MV-4-11 (cell line): Measurements from ENCODE around the gene ELANE.
"Not testable (repeated sequence)": the region's sequence is repeated elsewhere in the genome, so short reads cannot be mapped to it uniquely, and the experiment has no call there.

Experiments used
- DNase-seq: peaks from one replicate; lab custom pipeline; 2025; lab: John Stamatoyannopoulos, UW

The ELANE gene

DNA sequence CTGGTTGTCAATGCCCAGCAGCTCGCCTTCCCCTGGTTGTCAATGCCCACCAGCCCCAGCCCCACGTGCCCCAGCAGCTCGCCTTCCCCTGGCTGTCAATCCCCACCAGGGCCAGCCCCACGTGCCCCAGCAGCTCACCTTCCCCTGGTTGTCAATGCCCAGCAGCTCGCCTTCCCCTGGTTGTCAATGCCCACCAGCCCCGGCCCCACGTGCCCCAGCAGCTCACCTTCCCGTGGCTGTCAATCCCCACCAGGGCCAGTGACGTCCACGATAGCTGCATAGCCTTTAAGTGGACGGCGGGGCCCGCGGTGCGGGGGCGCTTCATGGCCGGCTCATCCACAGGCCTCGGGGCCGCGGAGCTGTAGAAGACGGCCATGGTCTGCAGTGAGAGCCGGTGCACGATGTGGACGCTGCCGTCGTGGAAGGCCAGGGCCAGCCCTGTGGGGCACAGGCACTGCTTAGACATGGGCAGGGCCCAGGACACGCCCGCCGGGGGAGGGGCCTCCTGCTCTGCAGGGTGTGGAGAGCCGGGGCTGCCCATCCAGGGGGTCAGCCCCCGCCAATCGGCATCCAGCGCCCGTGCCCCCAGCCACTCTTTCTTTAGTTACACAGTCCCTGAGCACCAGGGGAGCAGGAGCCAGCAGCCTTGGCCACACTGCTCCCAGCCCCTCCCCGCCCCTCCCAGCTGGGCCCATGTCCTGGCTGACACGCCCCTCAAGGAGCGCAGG lies 27.8 kb downstream of the ELANE start:
- no peak for DNase-seq

DNA sequence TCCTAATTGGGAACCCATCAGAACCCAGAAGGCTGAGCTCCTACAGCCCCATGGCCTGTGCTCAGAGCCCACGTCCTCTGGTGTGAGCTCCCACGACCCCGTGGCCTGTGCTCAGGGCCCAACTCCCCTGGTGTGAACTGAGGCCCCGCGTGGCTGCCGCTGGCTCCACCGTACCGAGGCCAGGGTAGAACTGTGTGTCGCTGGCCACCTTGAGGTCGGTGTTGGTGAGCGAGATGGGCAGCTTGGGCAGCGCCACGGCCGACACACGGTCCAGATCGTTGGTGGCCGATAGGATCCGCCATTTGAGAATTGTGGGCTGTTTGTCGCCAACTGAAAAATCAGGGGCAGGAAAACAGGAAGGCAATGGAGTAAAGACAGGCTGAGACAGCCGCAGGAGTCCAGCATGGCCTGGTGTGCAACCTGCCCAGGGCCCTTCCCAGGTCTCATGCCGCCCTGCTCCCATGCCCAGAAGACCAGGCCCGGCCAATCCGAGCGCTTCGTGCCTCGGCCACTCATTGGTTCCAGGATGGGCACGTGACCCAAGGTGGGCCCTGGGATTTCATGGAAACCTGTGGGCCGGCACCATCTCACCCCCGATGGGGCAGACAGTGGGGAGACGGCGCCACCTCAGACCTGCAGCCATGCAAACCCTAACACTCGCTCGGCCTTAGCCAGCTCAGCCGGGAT lies 29.4 kb downstream of the ELANE start:
- DNase-seq = no peak

DNA sequence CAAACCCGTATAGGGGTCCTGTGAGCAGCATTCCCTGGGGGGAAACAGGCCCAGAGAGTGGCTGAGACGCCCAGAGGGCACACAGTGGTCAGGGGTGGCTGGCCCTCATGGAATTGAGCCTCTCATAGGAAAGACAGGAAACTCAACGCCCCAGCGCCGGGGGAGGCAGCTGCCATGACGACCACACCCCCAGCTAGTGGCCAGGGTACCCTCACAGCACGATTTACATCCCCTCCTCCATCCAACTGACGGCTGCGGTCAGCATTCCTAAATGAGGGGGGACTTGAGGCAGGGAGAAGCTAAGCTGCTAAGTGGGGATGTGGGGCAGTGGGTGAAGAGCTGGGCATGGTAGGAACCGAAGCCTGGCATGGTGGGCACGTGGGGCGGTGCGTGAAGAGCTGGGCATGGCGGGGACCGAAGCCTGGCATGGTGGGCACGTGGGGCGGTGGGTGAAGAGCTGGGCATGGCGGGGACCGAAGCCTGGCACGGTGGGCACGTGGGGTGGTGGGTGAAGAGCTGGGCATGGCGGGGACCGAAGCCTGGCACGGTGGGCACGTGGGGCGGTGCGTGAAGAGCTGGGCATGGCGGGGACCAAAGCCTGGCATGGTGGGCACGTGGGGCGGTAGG lies 30.9 kb downstream of the ELANE start:
- no peak for DNase-seq

DNA sequence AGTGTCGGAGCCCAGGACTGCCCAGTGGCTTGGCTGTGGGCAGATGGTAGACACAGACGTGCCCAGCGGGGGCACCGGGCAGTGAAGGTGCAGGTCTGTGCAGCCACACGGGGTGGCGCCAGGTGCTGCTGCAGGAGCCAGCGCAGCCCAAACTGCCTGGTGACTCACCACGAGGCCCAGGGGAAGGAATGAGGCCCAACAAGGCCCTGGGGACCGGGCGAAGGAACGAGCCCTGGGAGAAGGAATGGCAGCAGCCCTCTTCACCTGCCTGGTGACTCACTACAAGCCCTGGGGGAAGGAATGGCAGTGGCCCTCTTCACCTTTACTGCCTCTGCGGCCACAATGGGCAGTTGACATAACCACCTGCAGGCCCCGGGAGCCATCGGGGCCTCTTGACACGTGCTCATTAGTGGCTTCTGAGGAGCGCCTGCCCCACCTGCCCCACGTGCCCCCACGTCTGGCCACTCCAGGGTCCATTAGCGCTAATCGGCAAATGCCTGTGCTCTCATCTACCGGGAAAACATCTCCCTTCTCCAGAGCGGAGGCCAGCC lies 31.6 kb downstream of the ELANE start:
- no peak for DNase-seq

DNA sequence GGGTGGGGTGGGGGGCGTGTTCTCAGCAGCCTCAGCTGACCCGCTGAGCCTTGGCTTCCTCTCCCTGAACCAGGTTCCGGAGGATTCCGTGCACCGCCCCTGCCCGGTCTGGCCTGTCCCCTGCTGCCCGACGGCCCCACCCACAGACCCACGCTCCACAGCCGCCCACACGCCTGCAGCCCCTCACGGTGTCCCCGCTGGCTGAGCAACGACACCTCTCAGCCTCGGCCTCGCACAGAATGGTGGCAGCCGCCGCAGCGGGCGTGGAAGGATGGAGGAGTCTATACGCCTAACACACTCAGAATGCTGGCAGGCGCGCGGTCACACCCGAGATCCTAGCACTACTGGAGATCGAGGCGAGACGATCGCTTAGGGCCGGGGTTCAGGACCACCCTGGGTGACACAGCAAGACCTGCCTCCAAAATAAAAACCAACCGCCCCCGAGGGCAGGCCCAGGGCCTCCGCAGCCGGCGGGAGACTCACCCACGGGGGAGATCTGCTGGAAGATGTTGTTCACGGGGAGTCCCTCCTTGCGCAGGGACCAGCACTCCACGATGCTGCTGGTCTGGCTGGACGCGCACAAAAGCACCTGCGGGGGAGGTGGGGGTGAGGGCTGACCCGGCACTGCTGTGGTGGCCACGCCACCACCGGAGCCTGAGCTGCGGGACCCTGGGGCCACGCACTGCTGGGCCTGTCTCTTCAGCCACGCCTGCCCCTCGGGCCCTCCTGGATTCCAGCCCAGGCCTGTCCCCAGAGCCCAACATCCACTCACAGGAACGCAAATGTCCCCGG lies 32.5 kb downstream of the ELANE start:
- DNase-seq = no peak

DNA sequence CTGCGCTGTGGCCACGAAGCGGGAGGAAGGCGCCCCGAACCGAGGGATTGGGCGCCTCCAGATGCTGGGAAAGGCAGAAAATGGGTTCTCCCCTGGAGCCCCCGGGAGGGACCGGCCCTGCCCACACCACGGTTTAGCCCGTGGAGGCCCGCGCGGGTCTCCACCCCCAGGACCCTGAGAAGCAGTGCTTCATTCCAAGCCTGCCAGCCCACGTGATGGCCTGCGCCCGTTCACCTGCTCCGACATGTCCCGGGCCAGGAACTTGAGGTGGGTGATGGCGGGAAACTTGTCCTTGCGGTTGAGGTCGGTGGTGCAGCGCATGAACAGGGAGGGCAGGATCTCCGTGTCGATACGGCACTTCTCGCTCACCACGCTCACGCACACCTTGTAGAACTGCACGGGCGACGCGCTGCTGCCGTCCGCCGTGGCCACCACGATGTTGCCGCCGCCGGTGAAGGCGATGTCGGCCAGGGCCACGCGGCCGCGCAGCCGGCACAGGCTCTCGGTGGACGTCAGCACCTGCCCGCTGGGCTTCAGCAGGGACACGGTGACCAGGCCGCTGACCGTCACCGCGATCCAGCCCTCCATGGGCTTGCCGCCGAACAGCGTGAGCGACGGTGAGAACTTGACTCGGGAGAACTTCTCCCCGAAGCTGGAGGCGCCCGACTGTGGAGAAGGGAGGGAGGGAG lies 33.6 kb downstream of the ELANE start:
- no peak for DNase-seq

DNA sequence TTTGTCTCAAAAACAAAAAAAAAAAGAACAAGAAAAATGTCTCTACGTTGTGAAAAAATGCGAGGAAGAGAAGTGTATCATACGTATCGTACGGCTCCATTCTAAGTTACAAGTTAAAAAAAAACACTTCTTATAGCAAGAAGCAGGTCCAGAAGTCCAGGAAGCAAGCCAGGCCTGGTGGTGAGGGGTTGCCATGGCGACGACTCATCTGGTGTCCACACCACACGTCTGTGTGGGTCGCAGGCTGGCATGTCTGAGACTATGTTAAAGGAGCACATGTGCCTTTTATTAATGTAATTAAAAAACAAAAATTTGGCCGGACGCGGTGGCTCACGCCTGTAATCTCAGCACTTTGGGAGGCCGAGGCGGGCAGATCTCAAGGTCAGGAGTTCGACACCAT lies 35.0 kb downstream of the ELANE start:
- DNase-seq = no peak

DNA sequence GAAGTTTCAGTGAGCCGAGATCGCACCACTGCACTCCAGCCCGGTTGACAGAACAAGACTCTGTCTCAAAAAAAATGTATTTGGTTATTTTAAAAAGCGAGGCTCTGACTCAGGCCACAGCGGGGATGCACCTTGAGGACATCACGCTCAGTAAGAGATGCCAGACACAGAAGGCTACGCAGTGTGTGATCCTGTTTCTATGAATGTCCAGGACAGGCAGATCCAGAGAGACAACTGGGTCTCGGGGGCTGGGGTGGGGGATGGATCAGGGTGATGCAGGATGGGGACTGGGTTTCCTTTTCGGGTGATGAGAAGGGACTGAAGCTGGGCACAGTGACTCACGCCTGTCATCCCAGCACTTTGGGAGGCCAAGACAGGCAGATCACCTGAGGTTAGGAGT lies 35.5 kb downstream of the ELANE start:
- no peak for DNase-seq

DNA sequence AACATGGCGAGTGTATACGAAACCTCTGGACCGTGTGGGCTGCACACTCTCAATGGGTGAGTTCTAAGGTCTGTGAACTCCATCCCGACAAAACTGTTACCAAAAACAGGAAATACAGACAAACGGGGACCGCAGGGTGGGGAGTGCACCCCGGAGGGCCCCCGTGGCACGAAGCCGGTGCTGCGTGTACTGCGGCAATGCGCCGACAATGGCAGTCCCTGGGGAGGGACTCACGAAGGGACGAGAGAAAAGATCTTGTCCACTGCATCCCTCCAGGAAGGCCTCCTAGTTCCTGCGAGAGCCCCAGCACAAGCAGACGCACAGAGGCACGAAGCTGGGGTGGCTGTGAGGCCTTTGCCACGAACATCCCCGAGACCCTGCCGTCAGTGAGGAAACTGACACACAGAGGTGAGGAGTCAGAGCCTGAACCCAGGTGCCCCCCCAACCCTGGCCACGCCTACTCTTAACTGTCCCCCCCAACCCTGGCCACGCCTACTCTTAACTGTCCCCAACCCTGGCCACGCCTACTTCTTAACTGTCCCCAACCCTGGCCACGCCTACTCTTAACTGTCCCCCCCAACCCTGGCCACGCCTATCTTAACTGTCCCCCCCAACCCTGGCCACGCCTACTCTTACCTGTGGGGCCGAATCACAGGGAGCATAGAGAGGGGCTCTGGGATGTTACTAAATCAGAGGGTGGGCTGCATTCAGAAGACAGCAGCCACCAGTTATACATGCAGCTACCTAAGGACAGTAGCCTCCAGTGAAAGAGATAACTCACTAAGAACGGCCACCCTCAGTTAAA lies 36.7 kb downstream of the ELANE start:
- no peak for DNase-seq

DNA sequence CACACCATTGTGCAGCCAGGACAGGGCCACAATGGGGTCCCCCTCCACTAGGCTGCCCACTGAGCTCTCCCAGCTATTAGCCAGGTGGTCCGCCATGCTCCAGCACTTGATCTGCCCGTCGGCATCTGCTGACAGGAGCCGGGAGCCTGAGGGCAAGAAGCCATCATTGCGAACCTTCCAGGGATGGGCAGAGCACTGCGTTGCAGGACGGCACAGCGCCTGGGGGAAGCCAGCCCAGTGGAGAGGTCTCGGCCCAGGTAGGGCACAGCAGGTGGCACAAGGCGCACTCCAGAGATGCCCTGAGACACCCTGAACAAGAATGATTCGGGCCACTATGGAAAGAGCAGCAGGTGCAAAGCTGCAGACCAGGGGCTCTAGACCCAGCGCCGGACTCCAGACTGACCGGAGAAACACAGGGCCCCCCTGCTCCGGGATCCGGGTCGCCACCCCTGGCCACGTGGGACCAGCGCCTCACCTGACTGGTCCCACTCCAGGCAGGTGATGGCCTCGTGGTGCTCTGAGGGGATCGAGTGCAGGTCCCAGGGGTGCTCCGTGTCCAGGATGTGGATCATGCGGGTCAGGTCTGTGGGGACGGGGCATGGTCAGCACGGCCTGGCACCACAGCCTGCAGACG lies 37.7 kb downstream of the ELANE start:
- DNase-seq = no peak

DNA sequence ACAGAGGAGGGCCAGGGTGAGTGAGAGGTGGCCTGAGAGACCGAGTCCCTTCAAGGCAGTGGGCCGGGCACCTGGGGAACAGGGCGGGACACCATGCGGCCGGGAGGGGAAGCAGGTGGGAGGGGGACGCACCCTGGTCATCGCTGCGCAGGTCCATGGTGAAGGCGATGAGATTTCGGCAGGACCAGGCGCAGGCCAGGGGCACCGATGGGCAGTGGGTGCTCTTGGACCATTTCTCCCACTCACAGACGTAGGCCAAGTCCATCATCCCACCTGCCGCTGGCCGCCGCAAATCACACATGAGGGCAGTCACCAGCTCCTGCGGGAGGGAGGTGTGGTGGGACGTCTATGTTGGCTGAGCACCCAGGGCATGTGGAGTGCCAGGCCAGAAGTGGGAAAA lies 38.7 kb downstream of the ELANE start:
- no peak for DNase-seq

DNA sequence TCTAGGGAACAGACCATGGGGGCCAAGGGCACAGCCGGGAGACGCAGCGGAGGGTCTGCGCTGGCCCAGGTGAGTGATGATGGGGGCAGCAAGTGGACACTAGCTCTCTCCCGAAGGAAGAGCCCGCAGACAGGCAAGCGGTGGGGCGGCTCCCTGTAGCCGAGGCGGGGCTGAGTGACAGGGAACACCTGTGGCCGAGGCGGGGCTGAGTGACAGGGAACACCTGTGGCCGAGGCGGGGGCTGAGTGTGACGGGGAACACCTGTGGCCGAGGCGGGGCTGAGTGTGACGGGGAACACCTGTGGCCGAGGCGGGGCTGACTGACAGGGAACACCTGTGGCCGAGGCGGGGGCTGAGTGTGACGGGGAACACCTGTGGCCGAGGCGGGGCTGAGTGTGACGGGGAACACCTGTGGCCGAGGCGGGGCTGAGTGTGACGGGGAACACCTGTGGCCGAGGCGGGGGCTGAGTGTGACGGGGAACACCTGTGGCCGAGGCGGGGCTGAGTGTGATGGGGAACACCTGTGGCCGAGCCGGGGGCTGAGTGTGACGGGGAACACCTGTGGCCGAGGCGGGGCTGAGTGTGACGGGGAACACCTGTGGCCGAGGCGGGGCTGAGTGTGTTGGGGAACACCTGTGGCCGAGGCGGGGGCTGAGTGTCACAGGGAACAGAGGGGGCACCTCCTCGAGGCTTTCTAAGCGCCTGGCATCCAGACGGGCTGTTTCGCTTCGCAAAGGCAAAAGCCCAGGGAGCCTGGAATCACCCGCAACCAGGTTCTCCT lies 39.5 kb downstream of the ELANE start:
- DNase-seq = not testable (repeated sequence)

DNA sequence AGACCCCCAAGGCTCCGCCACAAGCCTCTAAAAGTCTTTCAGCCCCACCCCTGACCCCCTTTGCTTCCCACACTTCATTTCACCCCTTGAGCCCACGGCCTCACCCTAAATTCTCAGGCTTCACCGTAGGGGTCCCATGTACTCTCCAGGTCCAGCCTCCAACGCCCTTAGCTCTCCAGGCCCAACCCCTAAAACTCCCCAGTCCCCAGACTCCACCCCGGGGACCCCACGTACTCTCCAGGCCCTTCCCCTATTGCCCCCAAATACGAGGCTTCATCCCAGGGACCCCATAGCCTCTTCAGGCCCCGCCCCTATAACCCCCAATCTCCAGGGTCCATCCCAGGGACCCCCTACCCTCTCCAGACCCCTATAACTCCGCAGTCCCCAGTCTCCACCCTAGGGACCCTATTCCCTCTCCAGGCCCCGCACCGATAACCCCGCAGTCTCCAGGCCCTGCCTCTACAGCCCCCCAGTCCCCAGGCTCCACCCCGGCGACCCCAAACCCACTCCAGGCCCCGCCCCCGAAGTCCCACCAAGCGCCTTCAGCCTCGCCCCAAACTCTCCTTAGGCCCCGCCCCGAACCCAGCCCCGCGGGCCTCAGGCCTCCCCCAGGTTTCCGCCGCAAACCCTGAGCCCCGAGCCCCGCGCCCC lies 40.3 kb downstream of the ELANE start:
- no peak for DNase-seq

DNA sequence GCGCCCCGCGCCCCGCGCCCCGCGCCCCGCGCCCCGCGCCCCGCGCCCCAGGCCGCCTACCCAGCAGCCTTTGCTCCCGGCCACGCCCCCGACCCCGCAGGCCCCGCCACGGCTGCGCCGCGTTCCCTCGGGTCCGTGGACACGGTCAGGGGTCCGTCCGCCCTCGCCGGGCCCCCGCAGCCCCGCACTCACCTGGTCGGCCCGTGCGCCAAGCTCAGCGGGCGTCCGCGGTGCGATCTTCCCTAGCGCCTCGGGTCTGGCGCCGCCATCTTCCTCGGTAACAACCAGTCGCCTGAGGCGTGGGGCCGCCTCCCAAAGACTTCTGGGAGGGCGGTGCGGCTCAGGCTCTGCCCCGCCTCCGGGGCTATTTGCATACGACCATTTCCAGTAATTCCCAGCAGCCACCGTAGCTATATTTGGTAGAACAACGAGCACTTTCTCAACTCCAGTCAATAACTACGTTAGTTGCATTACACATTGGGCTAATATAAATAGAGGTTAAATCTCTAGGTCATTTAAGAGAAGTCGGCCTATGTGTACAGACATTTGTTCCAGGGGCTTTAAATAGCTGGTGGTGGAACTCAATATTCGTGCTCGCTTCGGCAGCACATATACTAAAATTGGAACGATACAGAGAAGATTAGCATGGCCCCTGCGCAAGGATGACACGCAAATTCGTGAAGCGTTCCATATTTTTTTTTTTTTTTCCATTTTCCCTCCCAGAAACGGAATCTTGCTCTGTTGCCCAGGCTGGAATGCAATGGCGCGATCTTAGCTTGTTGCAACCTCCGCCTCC lies 41.0 kb downstream of the ELANE start, which contains the start of the genes MED16 and RNU6-9:
MED16 (minus strand) TSS at position 294 of the 796 bp plus-strand sequence. CDS start 2,056 bp downstream, outside the sequence.
RNU6-9 (plus strand) TSS at position 591 of the 796 bp plus-strand sequence.
- peak; percentile 95 for DNase-seq

DNA sequence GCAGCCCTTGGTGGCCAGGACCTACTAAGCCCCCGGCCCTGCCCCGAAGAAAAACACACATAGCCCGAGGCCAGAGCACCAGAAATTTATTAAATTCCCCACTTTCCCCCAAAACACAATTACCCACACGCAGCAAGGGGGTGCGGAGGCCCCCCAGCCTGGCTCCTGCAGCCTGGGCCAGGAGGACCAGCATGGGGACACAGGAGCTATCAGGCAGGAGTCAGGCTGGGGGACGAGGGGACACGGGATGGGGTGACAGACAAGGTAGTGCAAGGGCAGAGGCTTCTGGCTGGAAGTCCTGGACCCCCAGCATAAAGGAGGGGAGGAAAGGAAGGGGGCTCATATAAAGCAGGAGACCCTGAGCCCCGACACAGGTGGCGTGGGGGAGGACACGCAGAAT lies 44.3 kb downstream of the ELANE start:
- DNase-seq = no peak

DNA sequence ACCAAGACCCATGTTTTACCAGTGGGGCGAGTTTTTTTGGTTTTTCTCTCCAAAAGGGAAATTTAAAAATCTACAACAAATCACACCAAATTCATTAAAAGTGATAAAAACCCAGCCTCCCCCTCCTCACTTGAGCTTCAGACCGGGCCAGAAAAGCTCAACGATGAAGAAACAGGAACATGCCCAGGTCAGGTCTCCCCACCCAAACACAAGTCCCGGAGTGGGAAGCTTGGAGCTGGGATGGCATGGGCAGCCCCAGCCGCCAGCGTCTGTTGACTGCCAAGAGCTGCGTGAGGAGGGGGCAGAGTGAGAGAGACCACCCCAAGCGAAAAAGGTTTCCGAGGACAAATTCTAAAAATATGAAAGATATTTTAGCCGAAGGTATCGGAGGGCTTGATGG lies 44.9 kb downstream of the ELANE start:
- no peak for DNase-seq

DNA sequence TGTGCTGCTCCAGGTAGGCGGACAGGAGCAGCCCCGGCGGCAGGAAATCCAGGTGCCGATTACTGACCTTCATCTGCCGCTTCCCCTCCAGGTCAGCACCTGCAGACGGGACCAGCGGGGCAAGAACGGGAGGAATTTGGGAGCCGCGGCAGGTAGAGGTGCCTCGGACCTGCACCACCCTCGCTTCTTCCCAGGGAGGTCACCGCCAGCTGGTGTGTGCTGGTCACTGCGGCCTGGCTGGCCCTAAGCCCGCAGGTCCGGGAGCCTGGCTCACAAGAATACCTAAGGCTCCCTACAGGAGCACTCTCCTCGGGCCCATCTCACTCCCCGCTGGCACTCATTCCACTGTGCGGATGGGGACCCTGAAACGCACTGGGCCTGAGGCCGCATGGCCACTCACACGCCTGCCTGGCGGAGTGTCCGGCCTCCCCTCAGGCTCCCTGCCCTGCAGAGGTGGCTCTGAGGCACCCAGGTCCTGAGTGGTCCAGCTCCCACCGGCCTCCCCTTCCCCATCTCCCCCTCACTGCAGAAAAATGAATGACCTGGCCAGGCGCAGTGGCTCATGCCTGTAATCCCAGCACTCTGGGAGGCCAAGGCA lies 45.4 kb downstream of the ELANE start:
- no peak for DNase-seq
